A673 (cell line): ENCODE results near the gene ADGB. TPM values are rescaled to one million over a fixed set of nuclear protein-coding genes. Genes with fewer than 3 reads are reported as not detected.

Experiments used
- BruUV-seq: library from RNA; stranded (reverse); fragments of 400-500 nt; replicated peaks from 2 replicates; lab custom pipeline; 2021; lab: Mats Ljungman, UMichigan
- CTCF ChIA-PET: fragments of 300-600 bp; sonication (Branson Sonifier 250); formaldehyde crosslinking; loops from one replicate; lab custom pipeline; 2022; ENCODE audit warnings: antibody characterized with exemption; lab: Charles Lee
- POLR2A ChIA-PET: fragments of 300-600 bp; sonication (Branson Sonifier 250); formaldehyde crosslinking; loops from one replicate; lab custom pipeline; 2022; ENCODE audit warnings: antibody characterized with exemption; ENCODE audit not compliant: low non-redundant PET; lab: Charles Lee
- DNase-seq: peaks from one replicate; pipeline ENCODE4 v3.0.0-alpha.2; 2015; ENCODE audit warnings: low spot score
- H3K27ac ChIP-seq: fragments of 200-600 bp; sonication (generic); 2 replicates; pipeline ENCODE4 v1.5.1; 2016; ENCODE audit warnings: mixed run types, low read depth, mild to moderate bottlenecking, mixed read lengths, antibody characterized with exemption, low read length; ENCODE audit not compliant: poor library complexity, severe bottlenecking
- H3K27me3 ChIP-seq: fragments of 200-600 bp; sonication (generic); replicated peaks from 2 replicates; pipeline ENCODE4 v1.6.1; 2017; ENCODE audit warnings: mixed run types, low read depth, mild to moderate bottlenecking, mixed read lengths, antibody characterized with exemption, low read length; ENCODE audit not compliant: insufficient read depth, poor library complexity
- H3K36me3 ChIP-seq: fragments of 200-600 bp; sonication (generic); 2 replicates; pipeline ENCODE4 v1.6.1; 2016; ENCODE audit warnings: mixed run types, mild to moderate bottlenecking, mixed read lengths, antibody characterized with exemption, low read length; ENCODE audit not compliant: insufficient read depth, poor library complexity, severe bottlenecking
- H3K4me1 ChIP-seq: fragments of 200-600 bp; sonication (generic); 2 replicates; pipeline ENCODE4 v1.6.1; 2017; ENCODE audit warnings: mixed run types, mild to moderate bottlenecking, mixed read lengths, antibody characterized with exemption, low read length; ENCODE audit not compliant: insufficient read depth, poor library complexity, severe bottlenecking
- H3K4me3 ChIP-seq: fragments of 200-600 bp; sonication (generic); 2 replicates; pipeline ENCODE4 v1.5.1; 2016; ENCODE audit warnings: low read depth, mixed run types, mild to moderate bottlenecking, mixed read lengths, low read length; ENCODE audit not compliant: poor library complexity, severe bottlenecking
- H3K9me3 ChIP-seq: fragments of 200-600 bp; sonication (generic); 2 replicates; pipeline ENCODE4 v1.6.1; 2016; ENCODE audit warnings: mixed run types, low read depth, mild to moderate bottlenecking, mixed read lengths, antibody characterized with exemption, low read length; ENCODE audit not compliant: poor library complexity, severe bottlenecking
- EZH2 ChIP-seq: fragments of 200-600 bp; sonication (generic); IDR thresholded peaks from 2 replicates; pipeline ENCODE4 v1.6.1; 2017; ENCODE audit warnings: borderline replicate concordance, low read depth, mild to moderate bottlenecking, mixed read lengths, antibody characterized with exemption, low read length; ENCODE audit not compliant: poor library complexity, severe bottlenecking
- intact Hi-C: fragments of 100-400 bp; cut with micrococcal nuclease; formaldehyde crosslinking; loops from one replicate; pipeline ENCODE4 v1.10.0; 2022; ENCODE audit not compliant: unreplicated experiment
- total RNA-seq: library from RNA; stranded (reverse); gene quantifications from 2 replicates; pipeline ENCODE4 v1.2.3, GENCODE V29; 2021
- TF ChIP-seq, protein P1 (sequence below): fragments of 300-800, 200-600 bp; sonication (generic); conservative IDR thresholded peaks from 2 replicates; pipeline ENCODE4 v1.5.1; 2017; ENCODE audit warnings: low read depth, mild to moderate bottlenecking, antibody characterized with exemption, low read length, moderate library complexity, mixed read lengths

The ADGB gene
- total RNA-seq, 1 experiment from 2014 or later, result not detected

DNA sequence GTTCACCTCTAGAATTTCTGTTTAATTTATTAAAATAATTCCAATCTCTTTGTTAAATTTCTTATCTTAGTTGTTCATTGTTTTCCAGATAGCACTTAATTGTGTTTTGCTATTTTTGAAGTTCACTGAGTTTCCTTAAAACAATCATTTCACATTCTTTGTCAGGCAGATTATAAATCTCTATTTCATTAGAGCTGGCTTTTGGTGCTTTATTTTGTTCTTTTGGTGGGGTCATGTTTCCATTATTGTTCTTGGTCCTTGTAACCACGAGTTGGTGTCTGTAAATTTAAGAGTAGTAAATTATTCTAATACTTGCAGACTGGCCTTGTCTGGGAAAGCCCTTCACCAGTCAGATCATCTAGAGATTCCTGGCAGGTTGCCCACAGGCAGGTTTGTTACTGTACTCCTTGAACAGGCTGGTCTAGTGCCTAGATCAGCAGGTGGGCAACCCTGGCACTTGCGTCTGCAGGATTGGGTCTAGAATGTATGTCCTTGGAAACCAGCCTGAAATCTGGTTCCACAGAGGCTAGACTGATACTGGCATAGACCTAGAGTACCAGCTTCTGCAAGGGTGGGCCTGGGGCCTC is 110.4 kb downstream of the ADGB start:
- no peaks in the 10 kb centered on the region for H3K27me3 ChIP-seq
- POLR2A ChIA-PET, result no interaction called here
- no peaks in the 10 kb centered on the region for H3K36me3 ChIP-seq
- TF ChIP-seq EZH2, result no peak
- TF ChIP-seq, protein P1, sequence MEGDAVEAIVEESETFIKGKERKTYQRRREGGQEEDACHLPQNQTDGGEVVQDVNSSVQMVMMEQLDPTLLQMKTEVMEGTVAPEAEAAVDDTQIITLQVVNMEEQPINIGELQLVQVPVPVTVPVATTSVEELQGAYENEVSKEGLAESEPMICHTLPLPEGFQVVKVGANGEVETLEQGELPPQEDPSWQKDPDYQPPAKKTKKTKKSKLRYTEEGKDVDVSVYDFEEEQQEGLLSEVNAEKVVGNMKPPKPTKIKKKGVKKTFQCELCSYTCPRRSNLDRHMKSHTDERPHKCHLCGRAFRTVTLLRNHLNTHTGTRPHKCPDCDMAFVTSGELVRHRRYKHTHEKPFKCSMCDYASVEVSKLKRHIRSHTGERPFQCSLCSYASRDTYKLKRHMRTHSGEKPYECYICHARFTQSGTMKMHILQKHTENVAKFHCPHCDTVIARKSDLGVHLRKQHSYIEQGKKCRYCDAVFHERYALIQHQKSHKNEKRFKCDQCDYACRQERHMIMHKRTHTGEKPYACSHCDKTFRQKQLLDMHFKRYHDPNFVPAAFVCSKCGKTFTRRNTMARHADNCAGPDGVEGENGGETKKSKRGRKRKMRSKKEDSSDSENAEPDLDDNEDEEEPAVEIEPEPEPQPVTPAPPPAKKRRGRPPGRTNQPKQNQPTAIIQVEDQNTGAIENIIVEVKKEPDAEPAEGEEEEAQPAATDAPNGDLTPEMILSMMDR, result no peak
- no peak overlapping the region for H3K27ac ChIP-seq
- CTCF ChIA-PET, result no interaction called here
- H3K9me3 ChIP-seq, result no peaks in the 10 kb centered on the region
- no peak overlapping the region for H3K4me3 ChIP-seq
- intact Hi-C loops, result no loop called here
- no peaks in the 10 kb centered on the region for H3K4me1 ChIP-seq
- peak; percentile 6 for DNase-seq
- BruUV-seq, result no TSS peak

DNA sequence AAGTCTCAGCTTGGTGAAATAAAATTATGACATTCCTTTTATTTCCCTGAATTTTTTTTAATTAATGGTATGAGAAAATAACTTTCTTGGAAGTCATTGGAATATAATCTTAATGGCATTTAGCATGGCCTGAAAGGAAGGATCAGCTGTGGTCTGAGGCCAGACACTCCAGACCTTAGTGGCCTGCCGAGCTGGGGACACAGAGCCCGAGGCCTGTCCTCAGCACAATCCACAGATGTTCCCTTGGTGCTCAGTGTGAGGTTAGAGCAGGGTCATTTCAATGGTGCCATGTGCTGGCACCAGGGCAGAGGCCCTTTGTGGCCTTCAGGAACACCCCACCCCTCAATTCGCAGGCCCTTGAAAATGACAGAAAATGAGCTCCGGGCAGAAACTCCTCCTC is 120.6 kb downstream of the ADGB start:
- ChIA-PET POLR2A (no interaction called here), CTCF (no interaction called here)
- intact Hi-C loops, result no loop called here
- H3K9me3 ChIP-seq, result no peaks in the 10 kb centered on the region
- no peaks in the 10 kb centered on the region for H3K36me3 ChIP-seq
- no peaks in the 10 kb centered on the region for H3K27me3 ChIP-seq
- H3K27ac ChIP-seq, result no peak overlapping the region
- H3K4me1 ChIP-seq, result no peaks in the 10 kb centered on the region
- H3K4me3 ChIP-seq, result no peak overlapping the region
- no TSS peak for BruUV-seq
- DNase-seq, result no peak
- TF ChIP-seq EZH2, result no peak
- TF ChIP-seq, protein P1, result no peak

DNA sequence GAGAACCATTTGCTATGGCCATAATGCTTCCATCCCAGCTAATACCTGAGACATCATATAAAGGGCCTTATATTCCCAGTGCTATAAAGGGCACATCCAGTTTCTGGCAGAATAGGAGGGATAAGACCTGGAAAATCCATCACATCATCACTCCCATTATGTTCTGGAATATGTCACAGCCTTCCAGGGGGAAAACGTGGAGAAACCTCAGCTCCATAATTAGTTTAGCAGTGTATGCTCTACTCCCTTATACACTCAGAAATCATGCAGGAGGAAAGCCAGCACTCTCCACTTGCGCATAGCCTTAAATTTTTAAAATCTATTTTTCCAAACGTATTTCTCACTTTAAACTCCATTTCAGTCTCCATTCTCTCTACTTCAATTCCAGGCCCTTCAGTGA is 140.9 kb downstream of the ADGB start:
- DNase-seq, result no peak
- Histone ChIP-seq H3K4me3 (no peak overlapping the region), H3K27me3 (no peaks in the 10 kb centered on the region), H3K9me3 (no peaks in the 10 kb centered on the region), H3K36me3 (no peaks in the 10 kb centered on the region), H3K27ac (no peak overlapping the region), H3K4me1 (no peaks in the 10 kb centered on the region)
- CTCF ChIA-PET, result no interaction called here
- BruUV-seq, result no TSS peak
- intact Hi-C loops, result no loop called here
- TF ChIP-seq, protein P1, result no peak
- TF ChIP-seq EZH2, result no peak
- POLR2A ChIA-PET, result interaction anchor here (0.6 kb wide), 1 partner anchor 97 kb away, joined by 4 read pairs; no protein-coding TSS in a partner anchor
